CD1c-positive myeloid dendritic cell (primary cell): ENCODE data around the gene ORAI3.

Experiments
- DNase-seq: peaks from one replicate; pipeline ENCODE4 v3.0.0-alpha.2; 2016; ENCODE audit errors: extremely low spot score

Gene ORAI3

GRCh38 chr16:30947859-30948666 lies 805 bp upstream of the ORAI3 start:
- DNase-seq = peak; percentile 57

GRCh38 chr16:30949650-30950515 lies 1.0 kb downstream of the ORAI3 start:
- DNase-seq = peak; percentile 64

GRCh38 chr16:30950516-30951065 lies 1.7 kb downstream of the ORAI3 start:
- no peak for DNase-seq

GRCh38 chr16:30951193-30951592 lies 2.3 kb downstream of the ORAI3 start:
- DNase-seq = no peak

- DNase-seq = no peak
Observed at GRCh38 chr16:30951750-30952149, 2.9 kb downstream of the ORAI3 start.

GRCh38 chr16:30953111-30953510 lies 4.2 kb downstream of the ORAI3 start:
- DNase-seq = no peak

GRCh38 chr16:30953511-30954124 lies 4.8 kb downstream of the ORAI3 start:
- peak; percentile 71 for DNase-seq

- no peak for DNase-seq
Observed at GRCh38 chr16:30954993-30955392, 6.1 kb downstream of the ORAI3 start.

- DNase-seq = peak; percentile 88
Observed at GRCh38 chr16:30956601-30957455, 8.0 kb downstream of the ORAI3 start.

- peak; percentile 98 for DNase-seq
Observed at GRCh38 chr16:30957456-30958174, 8.7 kb downstream of the ORAI3 start, which contains the start of gene SETD1A. TSS of gene SETD1A (plus strand) at chr16:30957754. CDS start at chr16:30958732, 978 bp downstream.

- DNase-seq = peak; percentile 63
Observed at GRCh38 chr16:30958175-30959079, 9.6 kb downstream of the ORAI3 start.

- DNase-seq = no peak
Observed at GRCh38 chr16:30961384-30961783, 12.5 kb downstream of the ORAI3 start.

GRCh38 chr16:30963925-30964511 lies 15.2 kb downstream of the ORAI3 start:
- no peak for DNase-seq

- DNase-seq = peak; percentile 41
Observed at GRCh38 chr16:30964574-30965226, 15.8 kb downstream of the ORAI3 start.

GRCh38 chr16:30965436-30965835 lies 16.6 kb downstream of the ORAI3 start:
- DNase-seq = no peak

- DNase-seq = no peak
Observed at GRCh38 chr16:30966033-30966619, 17.3 kb downstream of the ORAI3 start.

- no peak for DNase-seq
Observed at GRCh38 chr16:30967795-30968194, 18.9 kb downstream of the ORAI3 start.
